ENCODE data around the gene PER1. TPM values are rescaled to one million over a fixed set of nuclear protein-coding genes. Genes with fewer than 3 reads are reported as not detected.

PER1 gene
- total RNA-seq, 1 experiment from 2014 or later: 87.6 TPM

DNA sequence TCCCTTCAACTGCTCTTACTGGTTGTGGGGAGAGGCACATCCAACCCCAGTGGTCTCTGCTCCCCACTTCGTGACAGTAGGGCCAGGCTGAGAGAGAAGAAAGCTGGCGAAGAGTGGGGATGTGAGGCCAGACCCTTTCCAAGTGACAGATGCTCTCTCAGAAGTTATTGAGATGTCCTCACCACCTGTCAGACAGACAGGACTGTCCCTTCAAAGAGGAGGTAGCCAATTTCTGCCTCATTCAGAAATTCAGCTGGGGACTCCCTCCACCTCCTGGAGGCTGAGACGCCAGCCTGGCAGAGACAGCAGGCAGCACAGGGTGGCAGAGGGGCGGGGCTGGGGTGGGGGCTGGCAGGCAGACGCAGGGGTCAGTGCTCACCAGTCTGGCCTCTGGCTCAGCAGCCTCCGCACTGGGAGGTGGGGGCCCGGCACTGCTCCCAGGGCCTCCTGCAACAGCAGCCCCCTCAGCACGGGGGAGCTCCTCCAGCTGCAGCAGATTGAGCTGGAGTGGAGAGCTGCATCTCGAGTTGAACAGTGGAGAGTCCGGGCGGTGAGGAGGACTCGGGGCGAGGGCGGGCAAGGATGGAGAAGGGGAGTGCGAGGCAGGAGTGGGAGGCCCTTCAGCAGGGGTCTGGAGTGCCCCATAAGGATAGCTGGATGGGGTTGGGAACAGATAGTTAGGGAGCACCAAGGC lies 9.2 kb downstream of the PER1 start:
- peaks cover 11 to 29% of the 10 kb centered on the region in 2 experiments for H3K4me1 ChIP-seq (ENCODE audit: control insufficient read depth in 1 of 2, insufficient read depth in 2 of 2, low read length in 2 of 2)
- H3K36me3 ChIP-seq (ENCODE audit: control insufficient read depth in 1 of 2, insufficient read depth in 2 of 2, low read length in 2 of 2): peaks cover 31 to 60% of the 10 kb centered on the region in 2 experiments
- H3K79me2 ChIP-seq (ENCODE audit: insufficient read depth, low read length): no peaks in the 10 kb centered on the region
- H3K4me2 ChIP-seq (ENCODE audit: low read length): no peak overlapping the region
- RAD21 ChIA-PET (ENCODE audit: low non-redundant PET in 1 of 2, low total read pairs in 2 of 2, uncharacterized antibody in 2 of 2, unreplicated experiment in 2 of 2): no interaction called here
- DNase-seq (ENCODE audit: low read depth, low spot score) (no peak), ATAC-seq (no peak)
- CTCF ChIA-PET: no interaction called here
- no peaks in the 10 kb centered on the region for H3K9me2 ChIP-seq (ENCODE audit: insufficient read depth)
- H4K20me1 ChIP-seq (ENCODE audit: insufficient read depth): 0 out of 2 replicates have a peak, but pooled peaks cover 6% of the 10 kb centered on the region
- no peak overlapping the region for H2AFZ ChIP-seq (ENCODE audit: low read depth, low read length, poor library complexity, severe bottlenecking)
- H3K9ac ChIP-seq (ENCODE audit: low read length): no peak overlapping the region
- no TSS peak for BruUV-seq (replicated peaks)
- H3K4me3 ChIP-seq (replicated peaks in 1 of 2; ENCODE audit: low read depth in 1 of 2, low read length in 2 of 2): no peak overlapping the region
- intact Hi-C loops (cut with micrococcal nuclease): no loop called here
- TF ChIP-seq, protein P1, sequence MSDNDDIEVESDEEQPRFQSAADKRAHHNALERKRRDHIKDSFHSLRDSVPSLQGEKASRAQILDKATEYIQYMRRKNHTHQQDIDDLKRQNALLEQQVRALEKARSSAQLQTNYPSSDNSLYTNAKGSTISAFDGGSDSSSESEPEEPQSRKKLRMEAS (IDR thresholded peaks at IDR 0.05): no peak
- TF ChIP-seq CEBPB (IDR thresholded peaks at IDR 0.05; ENCODE audit: low read depth): no peak
- no peaks in the 10 kb centered on the region for H3K9me3 ChIP-seq (ENCODE audit: control insufficient read depth in 1 of 2, insufficient read depth in 1 of 2, low read depth in 1 of 2, low read length in 2 of 2)
- H3K27me3 ChIP-seq (ENCODE audit: insufficient read depth, low read length): no peaks in the 10 kb centered on the region
- POLR2A ChIA-PET: interaction anchor here (0.7 to 0.8 kb wide), 2 partner anchors 9 to 30 kb away, joined by 3 to 4 read pairs; partner anchors contain the start of gene PER1
- no peak overlapping the region for H3K27ac ChIP-seq (ENCODE audit: low read depth, low read length)

DNA sequence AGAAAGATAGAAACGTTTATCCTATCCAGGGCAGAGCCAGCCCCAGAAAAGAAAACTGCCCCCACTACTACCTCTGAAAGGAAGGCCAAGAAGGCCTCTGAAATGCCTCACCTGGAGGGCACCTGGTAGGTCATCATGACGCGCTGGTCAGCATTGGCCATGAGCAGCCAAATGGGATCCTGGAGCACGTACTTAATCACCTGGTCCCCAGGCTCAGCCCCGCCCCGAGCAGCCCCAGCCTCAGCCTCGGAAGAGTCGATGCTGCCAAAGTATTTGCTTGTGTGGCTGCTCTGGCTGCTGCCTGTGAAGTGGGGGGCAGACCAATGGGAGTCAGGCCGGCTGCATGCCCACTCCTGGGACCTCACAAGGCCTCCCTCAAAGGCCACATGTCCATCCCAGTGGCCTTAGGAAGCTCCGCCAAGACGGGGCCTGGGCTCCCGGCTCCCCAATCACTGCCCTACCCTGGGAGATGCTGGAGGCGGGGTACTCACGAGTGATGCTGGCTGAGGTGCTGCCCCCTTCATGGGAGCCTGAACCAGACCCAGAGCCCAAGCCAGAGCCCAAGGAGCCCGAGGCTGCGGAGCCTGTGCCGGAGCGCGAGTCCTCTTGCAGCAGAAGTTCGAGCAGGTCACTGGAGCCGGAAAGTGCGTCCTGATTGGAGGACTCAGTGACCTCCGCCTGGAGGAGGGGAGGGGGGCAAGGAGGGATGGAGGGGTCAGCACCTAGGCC lies 9.9 kb downstream of the PER1 start:
- Histone ChIP-seq H3K4me1 (ENCODE audit: control insufficient read depth in 1 of 2, insufficient read depth in 2 of 2, low read length in 2 of 2) (peaks cover 15 to 36% of the 10 kb centered on the region in 2 experiments), H2AFZ (ENCODE audit: low read depth, low read length, poor library complexity, severe bottlenecking) (no peak overlapping the region), H3K4me2 (ENCODE audit: low read length) (no peak overlapping the region), H3K9me3 (ENCODE audit: control insufficient read depth in 1 of 2, insufficient read depth in 1 of 2, low read depth in 1 of 2, low read length in 2 of 2) (no peaks in the 10 kb centered on the region), H3K79me2 (ENCODE audit: insufficient read depth, low read length) (no peaks in the 10 kb centered on the region), H3K9me2 (ENCODE audit: insufficient read depth) (no peaks in the 10 kb centered on the region), H3K27ac (ENCODE audit: low read depth, low read length) (no peak overlapping the region), H3K27me3 (ENCODE audit: insufficient read depth, low read length) (no peaks in the 10 kb centered on the region), H3K4me3 (replicated peaks in 1 of 2; ENCODE audit: low read depth in 1 of 2, low read length in 2 of 2) (no peak overlapping the region), H3K9ac (ENCODE audit: low read length) (no peak overlapping the region), H4K20me1 (ENCODE audit: insufficient read depth) (0 out of 2 replicates have a peak, but pooled peaks cover 6% of the 10 kb centered on the region), H3K36me3 (ENCODE audit: control insufficient read depth in 1 of 2, insufficient read depth in 2 of 2, low read length in 2 of 2) (peaks cover 24 to 53% of the 10 kb centered on the region in 2 experiments)
- BruUV-seq (replicated peaks): no TSS peak
- ChIA-PET CTCF (interaction anchor here (1.6 kb wide), 1 partner anchor 9 kb away, joined by 4 read pairs; no protein-coding TSS in a partner anchor), RAD21 (ENCODE audit: low non-redundant PET in 1 of 2, low total read pairs in 2 of 2, uncharacterized antibody in 2 of 2, unreplicated experiment in 2 of 2) (no interaction called here), POLR2A (no interaction called here)
- intact Hi-C loops (cut with micrococcal nuclease): no loop called here
- DNase-seq (ENCODE audit: low read depth, low spot score) (no peak), ATAC-seq (no peak)
- no peak for TF ChIP-seq CBX3 (IDR thresholded peaks at IDR 0.05; ENCODE audit: low read depth)
- no peak for TF ChIP-seq EZH2 (IDR thresholded peaks at IDR 0.05)
- no peak for TF ChIP-seq SRF (IDR thresholded peaks at IDR 0.05; ENCODE audit: low read depth)
- TF ChIP-seq YY1 (IDR thresholded peaks at IDR 0.05; ENCODE audit: extremely low read depth, insufficient replicate concordance, low read depth, low read length): no peak
- no peak for TF ChIP-seq EGR1 (IDR thresholded peaks at IDR 0.05; ENCODE audit: low read depth)
- no peak for TF ChIP-seq SIN3A (IDR thresholded peaks at IDR 0.05; ENCODE audit: low read depth)
- TF ChIP-seq, protein P2, sequence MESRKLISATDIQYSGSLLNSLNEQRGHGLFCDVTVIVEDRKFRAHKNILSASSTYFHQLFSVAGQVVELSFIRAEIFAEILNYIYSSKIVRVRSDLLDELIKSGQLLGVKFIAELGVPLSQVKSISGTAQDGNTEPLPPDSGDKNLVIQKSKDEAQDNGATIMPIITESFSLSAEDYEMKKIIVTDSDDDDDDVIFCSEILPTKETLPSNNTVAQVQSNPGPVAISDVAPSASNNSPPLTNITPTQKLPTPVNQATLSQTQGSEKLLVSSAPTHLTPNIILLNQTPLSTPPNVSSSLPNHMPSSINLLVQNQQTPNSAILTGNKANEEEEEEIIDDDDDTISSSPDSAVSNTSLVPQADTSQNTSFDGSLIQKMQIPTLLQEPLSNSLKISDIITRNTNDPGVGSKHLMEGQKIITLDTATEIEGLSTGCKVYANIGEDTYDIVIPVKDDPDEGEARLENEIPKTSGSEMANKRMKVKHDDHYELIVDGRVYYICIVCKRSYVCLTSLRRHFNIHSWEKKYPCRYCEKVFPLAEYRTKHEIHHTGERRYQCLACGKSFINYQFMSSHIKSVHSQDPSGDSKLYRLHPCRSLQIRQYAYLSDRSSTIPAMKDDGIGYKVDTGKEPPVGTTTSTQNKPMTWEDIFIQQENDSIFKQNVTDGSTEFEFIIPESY (IDR thresholded peaks at IDR 0.05; ENCODE audit: extremely low read depth, insufficient replicate concordance, low read length): no peak
- no peak for TF ChIP-seq FOSL1 (IDR thresholded peaks at IDR 0.05; ENCODE audit: low read depth)
- TF ChIP-seq, protein P3, sequence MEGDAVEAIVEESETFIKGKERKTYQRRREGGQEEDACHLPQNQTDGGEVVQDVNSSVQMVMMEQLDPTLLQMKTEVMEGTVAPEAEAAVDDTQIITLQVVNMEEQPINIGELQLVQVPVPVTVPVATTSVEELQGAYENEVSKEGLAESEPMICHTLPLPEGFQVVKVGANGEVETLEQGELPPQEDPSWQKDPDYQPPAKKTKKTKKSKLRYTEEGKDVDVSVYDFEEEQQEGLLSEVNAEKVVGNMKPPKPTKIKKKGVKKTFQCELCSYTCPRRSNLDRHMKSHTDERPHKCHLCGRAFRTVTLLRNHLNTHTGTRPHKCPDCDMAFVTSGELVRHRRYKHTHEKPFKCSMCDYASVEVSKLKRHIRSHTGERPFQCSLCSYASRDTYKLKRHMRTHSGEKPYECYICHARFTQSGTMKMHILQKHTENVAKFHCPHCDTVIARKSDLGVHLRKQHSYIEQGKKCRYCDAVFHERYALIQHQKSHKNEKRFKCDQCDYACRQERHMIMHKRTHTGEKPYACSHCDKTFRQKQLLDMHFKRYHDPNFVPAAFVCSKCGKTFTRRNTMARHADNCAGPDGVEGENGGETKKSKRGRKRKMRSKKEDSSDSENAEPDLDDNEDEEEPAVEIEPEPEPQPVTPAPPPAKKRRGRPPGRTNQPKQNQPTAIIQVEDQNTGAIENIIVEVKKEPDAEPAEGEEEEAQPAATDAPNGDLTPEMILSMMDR (IDR thresholded peaks at IDR 0.05 in 2 of 3, conservative IDR thresholded peaks at IDR 0.05 in 1 of 3; ENCODE audit: borderline replicate concordance in 1 of 3, insufficient read depth in 1 of 3, low read depth in 2 of 3, low read length in 2 of 3): no peak
- no peak for TF ChIP-seq SP1 (IDR thresholded peaks at IDR 0.05; ENCODE audit: low read depth)
